ENCODE measurements around the gene CACNG4.

Gene CACNG4

GRCh38 chr17:66994930-66995535 is 30.5 kb downstream of the CACNG4 start:
- DNase-seq (ENCODE audit: extremely low read depth, low read depth): no peak
- no peak for TF ChIP-seq CTCF (IDR thresholded peaks at IDR 0.05; ENCODE audit: low read depth, low read length)

- DNase-seq (ENCODE audit: extremely low read depth, low read depth): no peak
- no peak for TF ChIP-seq CTCF (IDR thresholded peaks at IDR 0.05; ENCODE audit: low read depth, low read length)
Measured at GRCh38 chr17:66995944-66996343, 31.4 kb downstream of the CACNG4 start.

- DNase-seq (ENCODE audit: extremely low read depth, low read depth): no peak
- TF ChIP-seq CTCF (IDR thresholded peaks at IDR 0.05; ENCODE audit: low read depth, low read length): no peak
Measured at GRCh38 chr17:66996926-66997325, 32.4 kb downstream of the CACNG4 start.

GRCh38 chr17:67003231-67003630 is 38.7 kb downstream of the CACNG4 start:
- no peak for DNase-seq (ENCODE audit: extremely low read depth, low read depth)
- TF ChIP-seq CTCF (IDR thresholded peaks at IDR 0.05; ENCODE audit: low read depth, low read length): no peak

GRCh38 chr17:67004181-67004580 is 39.7 kb downstream of the CACNG4 start:
- no peak for TF ChIP-seq CTCF (IDR thresholded peaks at IDR 0.05; ENCODE audit: low read depth, low read length)
- no peak for DNase-seq (ENCODE audit: extremely low read depth, low read depth)

GRCh38 chr17:67007266-67007665 is 42.8 kb downstream of the CACNG4 start:
- TF ChIP-seq CTCF (IDR thresholded peaks at IDR 0.05; ENCODE audit: low read depth, low read length): no peak
- DNase-seq (ENCODE audit: extremely low read depth, low read depth): no peak

GRCh38 chr17:67008101-67008500 is 43.6 kb downstream of the CACNG4 start:
- DNase-seq (ENCODE audit: extremely low read depth, low read depth): no peak
- no peak for TF ChIP-seq CTCF (IDR thresholded peaks at IDR 0.05; ENCODE audit: low read depth, low read length)
